GM12801 (cell line): ENCODE results near the gene ALPL.

Experiments used
- CTCF ChIP-seq: IDR thresholded peaks from one replicate; pipeline ENCODE4 v1.5.1; 2011; ENCODE audit warnings: control low read depth; ENCODE audit not compliant: insufficient read length; ENCODE audit errors: extremely low read depth

The ALPL gene

GRCh38 chr1:21573475-21573874 lies 64.3 kb downstream of the ALPL start:
- no peak for TF ChIP-seq CTCF

GRCh38 chr1:21573971-21574465 lies 64.8 kb downstream of the ALPL start:
- TF ChIP-seq CTCF: no peak

GRCh38 chr1:21574466-21575151 lies 65.4 kb downstream of the ALPL start:
- no peak for TF ChIP-seq CTCF

GRCh38 chr1:21575351-21575942 lies 66.2 kb downstream of the ALPL start:
- no peak for TF ChIP-seq CTCF

GRCh38 chr1:21576031-21576797 lies 67.0 kb downstream of the ALPL start:
- TF ChIP-seq CTCF: no peak

- no peak for TF ChIP-seq CTCF
These were observed 67.6 kb downstream of the ALPL start for GRCh38 chr1:21576798-21577187.

GRCh38 chr1:21577324-21577723 lies 68.1 kb downstream of the ALPL start:
- no peak for TF ChIP-seq CTCF
